A673 (cell line): ENCODE results near the gene CAD. TPM values are rescaled to one million over a fixed set of nuclear protein-coding genes. Genes with fewer than 3 reads are reported as not detected.

Experiments used
- BruUV-seq: library from RNA; stranded (reverse); fragments of 400-500 nt; replicated peaks from 2 replicates; lab custom pipeline; 2021; lab: Mats Ljungman, UMichigan
- CTCF ChIA-PET: fragments of 300-600 bp; sonication (Branson Sonifier 250); formaldehyde crosslinking; loops from one replicate; lab custom pipeline; 2022; ENCODE audit warnings: antibody characterized with exemption; lab: Charles Lee
- POLR2A ChIA-PET: fragments of 300-600 bp; sonication (Branson Sonifier 250); formaldehyde crosslinking; loops from one replicate; lab custom pipeline; 2022; ENCODE audit warnings: antibody characterized with exemption; ENCODE audit not compliant: low non-redundant PET; lab: Charles Lee
- DNase-seq: peaks from one replicate; pipeline ENCODE4 v3.0.0-alpha.2; 2015; ENCODE audit warnings: low spot score
- H3K27ac ChIP-seq: fragments of 200-600 bp; sonication (generic); 2 replicates; pipeline ENCODE4 v1.5.1; 2016; ENCODE audit warnings: mixed run types, low read depth, mild to moderate bottlenecking, mixed read lengths, antibody characterized with exemption, low read length; ENCODE audit not compliant: poor library complexity, severe bottlenecking
- H3K27me3 ChIP-seq: fragments of 200-600 bp; sonication (generic); replicated peaks from 2 replicates; pipeline ENCODE4 v1.6.1; 2017; ENCODE audit warnings: mixed run types, low read depth, mild to moderate bottlenecking, mixed read lengths, antibody characterized with exemption, low read length; ENCODE audit not compliant: insufficient read depth, poor library complexity
- H3K36me3 ChIP-seq: fragments of 200-600 bp; sonication (generic); 2 replicates; pipeline ENCODE4 v1.6.1; 2016; ENCODE audit warnings: mixed run types, mild to moderate bottlenecking, mixed read lengths, antibody characterized with exemption, low read length; ENCODE audit not compliant: insufficient read depth, poor library complexity, severe bottlenecking
- H3K4me1 ChIP-seq: fragments of 200-600 bp; sonication (generic); 2 replicates; pipeline ENCODE4 v1.6.1; 2017; ENCODE audit warnings: mixed run types, mild to moderate bottlenecking, mixed read lengths, antibody characterized with exemption, low read length; ENCODE audit not compliant: insufficient read depth, poor library complexity, severe bottlenecking
- H3K4me3 ChIP-seq: fragments of 200-600 bp; sonication (generic); 2 replicates; pipeline ENCODE4 v1.5.1; 2016; ENCODE audit warnings: low read depth, mixed run types, mild to moderate bottlenecking, mixed read lengths, low read length; ENCODE audit not compliant: poor library complexity, severe bottlenecking
- H3K9me3 ChIP-seq: fragments of 200-600 bp; sonication (generic); 2 replicates; pipeline ENCODE4 v1.6.1; 2016; ENCODE audit warnings: mixed run types, low read depth, mild to moderate bottlenecking, mixed read lengths, antibody characterized with exemption, low read length; ENCODE audit not compliant: poor library complexity, severe bottlenecking
- CTCF ChIP-seq: fragments of 300-800, 200-600 bp; sonication (generic); conservative IDR thresholded peaks from 2 replicates; pipeline ENCODE4 v1.5.1; 2017; ENCODE audit warnings: low read depth, mild to moderate bottlenecking, antibody characterized with exemption, low read length, moderate library complexity, mixed read lengths
- EZH2 ChIP-seq: fragments of 200-600 bp; sonication (generic); IDR thresholded peaks from 2 replicates; pipeline ENCODE4 v1.6.1; 2017; ENCODE audit warnings: borderline replicate concordance, low read depth, mild to moderate bottlenecking, mixed read lengths, antibody characterized with exemption, low read length; ENCODE audit not compliant: poor library complexity, severe bottlenecking
- intact Hi-C: fragments of 100-400 bp; cut with micrococcal nuclease; formaldehyde crosslinking; loops from one replicate; pipeline ENCODE4 v1.10.0; 2022; ENCODE audit not compliant: unreplicated experiment
- total RNA-seq: library from RNA; stranded (reverse); gene quantifications from 2 replicates; pipeline ENCODE4 v1.2.3, GENCODE V29; 2021

The CAD gene
- total RNA-seq, 1 experiment from 2014 or later: 194 TPM

GRCh38 chr2:27233341-27233740 lies 16.2 kb downstream of the CAD start:
- POLR2A ChIA-PET: interaction anchor here (0.6 kb wide), 1 partner anchor 29 kb away, joined by 3 read pairs; the partner anchor contains the start of gene SLC30A3
- TSS peak; percentile 30 for BruUV-seq
- H3K27me3 ChIP-seq: no peaks in the 10 kb centered on the region
- no peak overlapping the region for H3K4me3 ChIP-seq
- DNase-seq: no peak
- H3K9me3 ChIP-seq: no peaks in the 10 kb centered on the region
- no peaks in the 10 kb centered on the region for H3K4me1 ChIP-seq
- H3K27ac ChIP-seq: no peak overlapping the region
- CTCF ChIA-PET: interaction anchor here (0.6 kb wide), 1 partner anchor 70 kb away, joined by 5 read pairs; no protein-coding TSS in a partner anchor
- peaks cover 99% of the 10 kb centered on the region for H3K36me3 ChIP-seq
- intact Hi-C loops: no loop called here
- TF ChIP-seq EZH2: no peak
- no peak for TF ChIP-seq CTCF

GRCh38 chr2:27236136-27236535 lies 19.0 kb downstream of the CAD start:
- no TSS peak for BruUV-seq
- POLR2A ChIA-PET: interaction anchor here (0.5 kb wide), 1 partner anchor 1095 kb away, joined by 4 read pairs; no protein-coding TSS in a partner anchor
- no peak for TF ChIP-seq EZH2
- intact Hi-C loops: no loop called here
- no peak overlapping the region for H3K27ac ChIP-seq
- no peak overlapping the region for H3K4me3 ChIP-seq
- no peaks in the 10 kb centered on the region for H3K4me1 ChIP-seq
- DNase-seq: no peak
- no peaks in the 10 kb centered on the region for H3K9me3 ChIP-seq
- CTCF ChIA-PET: no interaction called here
- H3K27me3 ChIP-seq: no peaks in the 10 kb centered on the region
- H3K36me3 ChIP-seq: peaks cover 100% of the 10 kb centered on the region

GRCh38 chr2:27236626-27237025 lies 19.5 kb downstream of the CAD start:
- ChIA-PET CTCF (no interaction called here), POLR2A (interaction anchor here (0.5 kb wide), 1 partner anchor 1096 kb away, joined by 4 read pairs; no protein-coding TSS in a partner anchor)
- intact Hi-C loops: no loop called here
- no peak for TF ChIP-seq EZH2
- no peaks in the 10 kb centered on the region for H3K27me3 ChIP-seq
- no TSS peak for BruUV-seq
- DNase-seq: no peak
- H3K4me1 ChIP-seq: no peaks in the 10 kb centered on the region
- no peak overlapping the region for H3K4me3 ChIP-seq
- H3K9me3 ChIP-seq: no peaks in the 10 kb centered on the region
- peaks cover 100% of the 10 kb centered on the region for H3K36me3 ChIP-seq
- no peak overlapping the region for H3K27ac ChIP-seq

- Histone ChIP-seq H3K4me3 (no peak overlapping the region), H3K9me3 (no peaks in the 10 kb centered on the region), H3K4me1 (no peaks in the 10 kb centered on the region), H3K27me3 (no peaks in the 10 kb centered on the region), H3K27ac (no peak overlapping the region), H3K36me3 (peaks cover 100% of the 10 kb centered on the region)
- DNase-seq: no peak
- no peak for TF ChIP-seq EZH2
- TF ChIP-seq CTCF: no peak
- ChIA-PET POLR2A (no interaction called here), CTCF (no interaction called here)
- BruUV-seq: no TSS peak
- intact Hi-C loops: no loop called here
These were observed 20.3 kb downstream of the CAD start for GRCh38 chr2:27237341-27237945.
